ENCODE data around the gene FNDC3B. TPM values are rescaled to one million over a fixed set of nuclear protein-coding genes. Genes with fewer than 3 reads are reported as not detected.

The FNDC3B gene
- total RNA-seq, 2 experiments from 2014 or later: 11.6 to 12.2 TPM

DNA sequence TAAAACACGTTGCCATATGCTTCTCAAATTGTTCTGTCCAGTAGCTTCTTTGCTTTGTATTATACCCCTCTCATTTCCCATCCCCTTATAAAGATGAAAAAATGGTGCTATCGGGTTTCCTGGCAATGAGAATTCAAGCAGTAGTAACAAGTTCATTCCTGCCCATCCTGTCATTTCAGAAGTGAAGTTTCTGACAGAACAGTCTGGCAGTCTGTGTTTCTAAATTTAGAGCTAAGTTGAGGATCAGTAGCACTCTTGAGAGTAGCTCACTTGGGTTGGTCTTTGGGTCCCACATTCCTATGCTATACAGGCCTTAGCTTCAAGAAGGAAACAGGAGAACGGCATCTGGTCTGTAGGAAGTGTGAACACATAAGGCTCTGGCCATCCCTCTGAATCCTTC, 274.3 kb downstream of the FNDC3B start:
- peaks cover 9% of the 10 kb centered on the region for H3K4me1 Mint-ChIP-seq
- H3K27me3 Mint-ChIP-seq: no peaks in the 10 kb centered on the region
- no peak overlapping the region for H3K4me3 Mint-ChIP-seq
- no peaks in the 10 kb centered on the region for H3K9me3 Mint-ChIP-seq
- DNase-seq: no peak
- H3K27ac Mint-ChIP-seq: no peak overlapping the region
- H3K36me3 Mint-ChIP-seq: peaks cover 6% of the 10 kb centered on the region

DNA sequence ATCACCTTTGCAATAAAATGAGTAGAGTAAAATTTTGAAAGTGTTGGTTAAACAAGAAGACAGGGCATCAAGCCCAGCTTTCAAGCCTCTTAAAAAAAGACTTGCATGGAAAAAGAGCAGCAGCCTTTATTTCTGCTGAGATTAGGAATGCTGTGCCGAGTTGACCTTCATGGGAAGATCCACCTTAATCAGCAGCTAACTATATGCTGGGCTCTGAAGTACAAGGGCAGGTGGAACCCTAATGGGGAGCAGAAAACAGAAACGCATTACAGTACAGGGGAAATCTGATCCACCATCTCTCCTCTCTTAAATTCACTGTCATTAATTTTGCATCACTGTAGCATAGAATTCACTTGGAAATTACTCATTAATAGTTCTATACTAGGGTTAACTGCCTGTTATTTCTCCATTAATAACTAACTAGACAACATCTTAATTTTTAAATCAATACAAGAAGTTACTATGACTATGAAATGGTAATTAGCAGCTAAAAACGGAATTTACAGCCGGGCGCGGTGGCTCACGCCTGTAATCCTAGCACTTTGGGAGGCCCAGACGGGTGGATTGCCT, 275.3 kb downstream of the FNDC3B start:
- Mint-ChIP-seq H3K9me3 (no peaks in the 10 kb centered on the region), H3K4me1 (peaks cover 9% of the 10 kb centered on the region), H3K27me3 (no peaks in the 10 kb centered on the region), H3K4me3 (no peak overlapping the region), H3K36me3 (peaks cover 6% of the 10 kb centered on the region), H3K27ac (no peak overlapping the region)
- no peak for DNase-seq

DNA sequence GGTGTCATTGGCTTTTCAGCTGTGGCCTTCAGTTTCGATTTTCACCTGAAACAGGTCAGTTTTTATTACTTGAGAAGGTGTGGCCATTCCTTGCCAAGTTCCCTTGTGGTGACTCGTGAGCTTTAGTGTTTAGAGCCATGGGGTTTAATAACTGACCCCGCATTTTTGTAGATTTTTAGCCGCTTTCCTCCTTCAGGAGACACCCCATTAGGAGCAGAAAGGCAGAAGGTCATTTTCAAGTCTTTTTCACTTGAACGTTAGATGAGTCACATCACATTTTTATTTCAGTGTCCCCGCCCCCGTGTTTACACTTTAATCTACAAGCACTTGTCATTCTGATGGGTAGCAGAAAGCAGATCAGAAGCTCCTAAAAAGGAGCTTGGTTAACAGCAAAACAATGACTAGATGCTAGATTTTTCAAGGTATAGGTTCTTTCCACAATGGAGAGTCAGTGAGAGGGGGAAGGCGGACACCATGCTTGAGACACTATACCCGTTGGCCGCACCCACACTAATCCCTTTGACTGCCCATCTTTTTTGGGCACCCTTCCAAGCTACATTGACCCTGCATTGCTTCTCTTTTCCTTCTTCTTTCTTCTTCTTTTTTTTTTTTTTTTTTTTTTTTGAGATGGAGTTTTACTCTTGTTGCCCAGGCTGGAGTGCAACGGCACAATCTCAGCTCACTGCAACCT, 276.2 kb downstream of the FNDC3B start:
- Mint-ChIP-seq H3K36me3 (peaks cover 6% of the 10 kb centered on the region), H3K9me3 (no peaks in the 10 kb centered on the region), H3K27ac (no peak overlapping the region), H3K4me3 (no peak overlapping the region), H3K4me1 (peaks cover 9% of the 10 kb centered on the region), H3K27me3 (no peaks in the 10 kb centered on the region)
- DNase-seq: no peak

DNA sequence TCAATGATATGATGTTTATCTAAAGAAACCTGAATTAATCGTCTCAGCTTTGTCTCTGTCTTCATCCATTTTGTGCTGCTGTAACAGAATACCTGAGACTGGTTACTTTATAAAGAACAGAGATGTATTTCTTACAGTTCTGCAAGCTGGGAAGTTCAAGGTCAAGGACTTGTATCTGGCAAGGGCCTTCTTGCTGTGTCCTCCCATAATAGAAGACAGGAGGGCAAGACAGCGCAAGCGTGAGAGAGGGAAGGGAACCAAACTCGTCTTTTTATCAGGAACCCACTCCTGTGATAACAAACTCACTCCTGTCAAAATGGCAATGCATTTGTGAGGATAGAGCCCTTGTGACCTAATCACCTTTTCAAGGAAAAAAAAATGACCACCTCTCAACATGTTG, 277.4 kb downstream of the FNDC3B start:
- Mint-ChIP-seq H3K36me3 (peaks cover 1% of the 10 kb centered on the region), H3K27me3 (no peaks in the 10 kb centered on the region), H3K27ac (no peak overlapping the region), H3K9me3 (no peaks in the 10 kb centered on the region), H3K4me1 (peaks cover 7% of the 10 kb centered on the region), H3K4me3 (no peak overlapping the region)
- DNase-seq: no peak

DNA sequence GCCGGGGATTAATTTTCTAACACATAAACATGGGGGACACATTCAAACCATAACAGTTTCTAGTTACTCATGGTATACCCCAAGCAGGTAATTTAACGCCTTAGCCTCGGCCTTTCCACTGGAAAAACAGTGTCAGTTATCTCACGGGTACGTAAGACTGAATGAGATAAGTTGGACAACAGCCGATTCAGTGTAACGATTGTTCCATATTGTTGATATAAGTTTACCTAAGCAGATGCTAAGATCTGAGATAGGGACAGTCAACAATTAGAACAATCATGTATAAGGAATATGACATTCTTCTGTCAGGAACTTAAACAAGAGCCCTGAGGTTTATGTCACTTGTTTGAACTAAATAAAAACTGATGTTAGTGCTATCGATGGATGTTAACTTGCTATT, 278.1 kb downstream of the FNDC3B start:
- peaks cover 1% of the 10 kb centered on the region for H3K36me3 Mint-ChIP-seq
- H3K4me1 Mint-ChIP-seq: peaks cover 7% of the 10 kb centered on the region
- no peak overlapping the region for H3K4me3 Mint-ChIP-seq
- H3K27ac Mint-ChIP-seq: no peak overlapping the region
- no peaks in the 10 kb centered on the region for H3K27me3 Mint-ChIP-seq
- no peak for DNase-seq
- no peaks in the 10 kb centered on the region for H3K9me3 Mint-ChIP-seq

DNA sequence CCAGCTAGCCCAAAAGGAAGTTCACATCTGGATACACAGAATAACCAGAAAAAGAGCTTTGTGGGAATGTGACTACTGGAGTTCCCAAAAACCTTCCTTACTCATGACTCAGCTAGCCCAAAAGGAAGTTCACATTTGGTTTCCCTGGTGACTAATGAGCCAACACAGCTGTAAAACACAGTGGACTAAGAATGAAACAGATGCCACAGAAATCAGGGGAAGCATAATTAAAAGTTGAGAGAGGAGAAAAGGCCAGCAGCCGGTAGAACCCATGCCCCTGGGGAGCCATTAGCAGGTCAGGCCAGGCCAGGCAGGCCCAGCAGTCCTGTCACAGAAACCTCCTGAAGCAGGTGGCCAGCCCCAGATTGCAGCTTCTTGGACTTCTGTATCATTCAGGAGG, 278.6 kb downstream of the FNDC3B start:
- H3K4me3 Mint-ChIP-seq: no peak overlapping the region
- no peak overlapping the region for H3K27ac Mint-ChIP-seq

DNA sequence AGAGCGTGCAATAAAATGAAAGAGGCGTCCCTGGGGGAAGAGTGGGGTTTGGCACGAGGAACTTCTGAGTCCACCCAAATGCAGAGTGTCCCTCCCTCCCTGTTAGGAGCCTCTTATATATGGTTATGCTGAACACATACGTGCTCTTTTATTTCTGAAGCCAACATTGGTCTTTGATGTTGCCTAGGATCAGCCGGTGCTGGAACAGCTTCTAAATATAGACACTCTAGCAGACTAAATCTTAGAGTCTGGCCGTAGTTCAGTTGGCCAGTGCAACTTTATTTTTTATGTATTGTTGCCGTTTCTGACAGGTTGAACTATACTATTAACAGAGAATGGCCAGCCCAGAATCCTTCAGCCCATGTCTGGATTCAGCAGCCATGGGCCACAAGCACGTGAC, 280.2 kb downstream of the FNDC3B start:
- no peaks in the 10 kb centered on the region for H3K27me3 Mint-ChIP-seq
- H3K4me1 Mint-ChIP-seq: peaks cover 15% of the 10 kb centered on the region
- no peak for DNase-seq
- H3K9me3 Mint-ChIP-seq: no peaks in the 10 kb centered on the region
- no peak overlapping the region for H3K4me3 Mint-ChIP-seq
- H3K27ac Mint-ChIP-seq: no peak overlapping the region
- H3K36me3 Mint-ChIP-seq: peaks cover 1% of the 10 kb centered on the region

More for the DNA sequence above, 278.6 kb downstream of the FNDC3B start:
- no peaks in the 10 kb centered on the region for H3K27me3 Mint-ChIP-seq
- no peaks in the 10 kb centered on the region for H3K9me3 Mint-ChIP-seq
- peaks cover 1% of the 10 kb centered on the region for H3K36me3 Mint-ChIP-seq
- peaks cover 7% of the 10 kb centered on the region for H3K4me1 Mint-ChIP-seq
- DNase-seq: no peak

DNA sequence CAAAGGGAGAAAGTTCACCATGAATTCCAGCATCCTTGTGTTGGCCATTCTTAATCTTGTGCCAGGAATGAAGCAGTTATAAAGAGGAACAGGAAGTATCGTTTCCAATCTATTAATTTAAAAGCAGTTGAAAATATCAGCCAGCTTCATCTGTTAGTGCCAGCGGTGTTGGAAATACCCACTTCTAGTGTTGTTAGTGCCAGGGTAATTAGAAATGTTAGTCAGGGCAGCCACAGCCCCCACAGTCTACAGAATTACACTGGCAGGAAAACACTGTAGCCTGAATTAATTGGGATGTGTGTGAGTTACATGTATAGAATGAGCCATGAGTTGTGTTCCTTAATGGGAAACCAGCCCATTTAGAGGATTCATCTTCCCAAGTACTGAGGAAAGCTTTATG, 281.1 kb downstream of the FNDC3B start:
- Mint-ChIP-seq H3K27ac (no peak overlapping the region), H3K36me3 (peaks cover 4% of the 10 kb centered on the region), H3K4me3 (no peak overlapping the region), H3K27me3 (no peaks in the 10 kb centered on the region), H3K4me1 (peaks cover 15% of the 10 kb centered on the region), H3K9me3 (no peaks in the 10 kb centered on the region)
- DNase-seq: no peak

DNA sequence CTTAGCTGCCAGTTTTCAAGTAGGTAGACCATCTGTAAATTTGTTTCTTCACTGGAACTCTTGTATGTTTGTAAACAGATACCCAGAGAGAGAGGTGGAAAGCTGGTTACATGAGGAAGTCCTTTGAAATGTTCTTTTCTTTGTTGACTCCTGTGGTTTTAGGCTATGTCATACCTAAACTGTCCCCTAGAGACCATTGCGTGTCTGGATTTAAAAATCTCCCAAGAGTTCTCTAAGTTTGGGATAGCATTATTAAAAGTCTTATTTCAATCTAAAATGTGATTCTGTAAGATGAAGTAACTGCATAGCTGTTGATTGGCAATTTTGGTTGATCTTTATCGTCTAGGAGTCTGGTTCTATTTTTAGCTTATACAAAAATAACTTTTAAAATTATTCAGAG, 281.7 kb downstream of the FNDC3B start:
- no peak overlapping the region for H3K4me3 Mint-ChIP-seq
- H3K4me1 Mint-ChIP-seq: peaks cover 15% of the 10 kb centered on the region
- H3K27ac Mint-ChIP-seq: no peak overlapping the region
- H3K27me3 Mint-ChIP-seq: no peaks in the 10 kb centered on the region
- H3K36me3 Mint-ChIP-seq: peaks cover 4% of the 10 kb centered on the region
- DNase-seq: no peak
- no peaks in the 10 kb centered on the region for H3K9me3 Mint-ChIP-seq

DNA sequence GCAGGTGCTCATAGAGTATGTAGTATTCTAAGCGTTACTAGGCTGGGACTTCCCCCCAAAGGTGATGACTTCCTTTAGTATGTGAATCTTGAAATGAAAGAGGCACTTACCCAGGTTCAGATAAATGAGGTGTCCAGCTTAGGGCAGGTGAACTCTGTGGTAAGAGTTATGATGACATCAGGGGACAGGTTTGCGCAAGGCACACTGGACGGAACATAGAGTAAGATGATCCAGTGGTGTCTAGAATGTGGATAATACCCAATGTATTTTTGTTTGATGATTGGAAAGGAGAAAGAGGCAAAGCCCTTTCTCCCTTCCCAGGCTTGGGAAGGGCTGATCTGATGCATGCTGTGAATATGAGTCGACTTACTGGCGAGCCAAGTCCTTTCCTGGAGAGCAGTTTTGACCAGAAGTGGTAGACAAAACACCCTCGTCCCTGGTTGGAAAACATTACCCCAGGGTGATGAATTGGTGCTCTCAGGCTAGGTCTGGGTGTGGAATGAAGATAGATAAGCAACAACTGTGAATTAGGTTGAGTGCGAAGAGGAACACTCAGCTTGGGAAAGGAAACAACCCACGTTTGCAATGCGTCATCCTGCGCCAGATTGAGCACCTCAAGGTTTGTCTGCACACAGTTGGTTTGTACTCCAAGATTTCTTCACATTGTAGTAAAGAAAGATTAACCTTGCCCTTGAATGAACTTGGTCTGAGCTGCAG, 284.7 kb downstream of the FNDC3B start:
- Mint-ChIP-seq H3K36me3 (peaks cover 5% of the 10 kb centered on the region), H3K27ac (peak overlapping the region; percentile 10), H3K9me3 (no peaks in the 10 kb centered on the region), H3K4me3 (no peak overlapping the region), H3K27me3 (no peaks in the 10 kb centered on the region), H3K4me1 (peaks cover 8% of the 10 kb centered on the region)
- DNase-seq: no peak

DNA sequence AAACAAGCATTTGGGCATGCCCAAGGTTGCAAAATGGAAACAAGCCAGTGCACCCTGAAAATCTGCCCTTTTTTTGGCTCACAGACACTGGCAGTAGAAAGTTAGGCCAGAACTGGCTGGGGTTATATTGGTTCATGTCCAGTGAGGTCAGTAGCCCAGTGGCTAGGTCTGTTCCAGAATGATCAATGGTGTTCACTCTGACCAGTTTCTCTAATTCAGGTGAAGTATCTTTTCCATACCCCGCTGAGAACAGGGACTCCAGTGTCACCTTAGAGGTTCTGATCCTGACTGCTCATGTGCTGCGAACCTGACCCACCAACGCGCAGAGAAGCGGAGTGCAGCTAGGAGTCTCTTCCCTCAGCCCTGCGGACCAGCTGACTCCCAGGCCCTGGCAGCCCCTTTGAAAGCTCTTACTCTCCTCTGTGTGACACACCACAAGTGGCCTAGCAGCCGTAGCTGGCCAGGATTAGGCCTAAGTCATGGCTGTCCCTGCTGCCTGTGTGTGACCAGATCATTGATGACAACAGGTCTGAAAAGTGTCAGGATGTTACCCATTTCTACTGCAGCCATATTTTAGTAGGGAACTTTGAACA, 285.3 kb downstream of the FNDC3B start:
- no peaks in the 10 kb centered on the region for H3K27me3 Mint-ChIP-seq
- H3K36me3 Mint-ChIP-seq: peaks cover 5% of the 10 kb centered on the region
- DNase-seq: no peak
- peak overlapping the region; percentile 3 for H3K27ac Mint-ChIP-seq
- no peak overlapping the region for H3K4me3 Mint-ChIP-seq
- H3K9me3 Mint-ChIP-seq: no peaks in the 10 kb centered on the region
- peaks cover 8% of the 10 kb centered on the region for H3K4me1 Mint-ChIP-seq

DNA sequence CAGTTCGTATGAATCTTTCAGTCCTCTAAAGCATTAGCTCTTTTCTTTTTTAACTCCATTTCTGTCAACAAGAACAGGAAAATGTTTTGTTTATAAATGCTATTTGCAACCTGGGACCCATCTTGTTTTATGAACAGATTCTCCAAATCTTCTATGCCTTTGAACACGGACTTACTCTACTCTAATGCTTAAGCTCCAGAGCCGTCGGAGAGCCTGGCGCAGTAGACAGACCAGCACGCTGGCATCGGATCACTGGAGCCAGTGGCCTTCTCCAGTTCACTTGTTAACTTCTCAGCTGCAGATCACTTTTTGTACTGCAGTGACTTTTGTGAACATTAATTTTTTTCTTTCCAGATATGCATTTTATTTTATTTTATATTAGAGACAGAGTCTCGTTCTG, 286.1 kb downstream of the FNDC3B start:
- Mint-ChIP-seq H3K36me3 (peaks cover 5% of the 10 kb centered on the region), H3K27me3 (no peaks in the 10 kb centered on the region), H3K4me1 (peaks cover 8% of the 10 kb centered on the region), H3K27ac (no peak overlapping the region), H3K9me3 (no peaks in the 10 kb centered on the region), H3K4me3 (no peak overlapping the region)
- no peak for DNase-seq

DNA sequence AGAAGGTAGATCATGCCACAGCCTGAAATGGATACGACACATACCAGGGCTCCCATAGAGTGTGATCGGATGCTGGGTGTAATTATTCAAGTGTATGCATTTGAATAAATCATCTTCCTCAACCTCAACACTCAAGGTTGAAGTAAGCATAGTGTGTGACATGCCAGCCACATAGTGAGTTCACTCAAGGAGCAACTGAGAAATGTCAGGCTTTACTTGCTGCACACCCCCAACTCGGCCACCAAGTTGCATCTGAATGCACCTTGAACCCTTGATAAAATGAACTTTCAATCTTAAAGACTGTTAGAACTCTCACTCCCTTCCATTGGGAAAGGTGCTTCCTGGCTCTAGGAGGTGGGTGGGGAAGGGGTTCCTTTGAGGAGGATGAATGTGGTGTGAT, 287.6 kb downstream of the FNDC3B start:
- H3K9me3 Mint-ChIP-seq: no peaks in the 10 kb centered on the region
- no peak overlapping the region for H3K27ac Mint-ChIP-seq

DNA sequence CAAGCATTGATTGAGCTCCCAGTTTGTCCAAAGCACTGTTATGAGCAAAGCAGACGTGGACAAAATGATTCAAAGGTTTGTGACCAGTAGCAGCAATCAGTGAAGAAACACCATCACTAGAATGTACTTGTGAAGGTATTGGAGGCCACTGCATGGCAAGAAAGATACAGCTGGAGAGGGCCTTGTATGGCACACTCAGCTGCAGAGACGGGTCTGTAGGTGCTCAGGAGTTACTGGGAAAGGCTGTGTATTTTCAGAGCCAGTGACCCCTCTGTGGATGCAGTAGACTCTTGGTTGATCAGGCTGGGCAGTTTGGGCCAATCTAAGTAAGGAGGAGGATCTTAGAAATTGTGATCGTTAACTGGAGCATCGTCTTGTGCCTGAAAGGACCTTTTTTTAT, 288.9 kb downstream of the FNDC3B start:
- H3K27me3 Mint-ChIP-seq: no peaks in the 10 kb centered on the region
- H3K4me3 Mint-ChIP-seq: no peak overlapping the region
- no peak overlapping the region for H3K27ac Mint-ChIP-seq
- no peaks in the 10 kb centered on the region for H3K9me3 Mint-ChIP-seq
- H3K36me3 Mint-ChIP-seq: peaks cover 11% of the 10 kb centered on the region
- no peak for DNase-seq
- peaks cover 10% of the 10 kb centered on the region for H3K4me1 Mint-ChIP-seq

More for the DNA sequence above, 287.6 kb downstream of the FNDC3B start:
- Mint-ChIP-seq H3K4me3 (no peak overlapping the region), H3K27me3 (no peaks in the 10 kb centered on the region), H3K4me1 (peaks cover 8% of the 10 kb centered on the region), H3K36me3 (peaks cover 11% of the 10 kb centered on the region)
- no peak for DNase-seq

DNA sequence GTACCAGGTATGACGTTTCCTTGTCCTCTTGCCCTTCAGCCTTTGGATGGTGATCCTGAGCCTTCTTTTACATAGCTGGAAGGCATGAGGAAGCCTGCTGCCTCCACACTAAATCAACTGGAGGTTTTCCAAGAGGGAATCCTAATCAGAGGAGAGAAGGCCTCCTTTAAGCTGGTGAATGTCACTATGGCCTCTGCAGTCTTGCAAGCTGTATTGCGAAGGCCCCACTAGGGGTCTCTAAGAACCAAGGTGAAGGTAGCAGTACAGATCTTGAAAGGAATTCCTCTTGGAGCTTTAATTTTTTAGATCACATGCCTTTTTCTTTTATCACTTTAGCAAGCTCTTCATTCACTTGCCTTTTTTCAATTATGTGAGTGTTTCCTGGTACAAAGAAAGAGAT, 289.7 kb downstream of the FNDC3B start:
- Mint-ChIP-seq H3K36me3 (peaks cover 14% of the 10 kb centered on the region), H3K4me3 (no peak overlapping the region), H3K27me3 (no peaks in the 10 kb centered on the region), H3K27ac (no peak overlapping the region), H3K9me3 (no peaks in the 10 kb centered on the region), H3K4me1 (peaks cover 2% of the 10 kb centered on the region)
- DNase-seq: no peak
